Fibroblast of skin of back (primary cell): ENCODE data around the gene WDR82.

Source experiments
- DNase-seq: peaks from one replicate; pipeline ENCODE4 v3.0.0-alpha.2; 2013

WDR82 gene

GRCh38 chr3:52306978-52307377 lies 28.5 kb upstream of the WDR82 start:
- no peak for DNase-seq

DNA sequence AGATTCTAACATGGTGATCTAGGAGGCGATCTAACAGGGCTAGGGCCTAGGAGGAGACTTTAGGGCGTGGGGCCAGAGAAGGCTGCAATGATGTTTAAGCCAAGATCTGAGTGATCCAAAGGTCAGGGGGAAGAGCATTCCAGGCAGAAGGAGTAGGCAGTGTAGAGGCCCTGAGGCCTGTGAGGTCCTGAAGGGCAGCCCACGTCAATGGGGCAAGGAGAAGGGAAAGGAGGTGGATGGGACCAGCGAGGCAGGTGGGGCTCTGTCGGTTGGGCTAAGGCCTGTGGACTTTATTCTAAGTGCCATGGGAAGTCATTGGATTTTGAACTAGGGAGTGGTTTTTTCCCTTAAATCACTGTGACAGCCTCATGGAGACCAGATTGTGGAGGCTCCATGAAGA lies 27.5 kb upstream of the WDR82 start:
- DNase-seq = no peak

GRCh38 chr3:52303811-52304210 lies 25.4 kb upstream of the WDR82 start:
- DNase-seq = no peak

DNA sequence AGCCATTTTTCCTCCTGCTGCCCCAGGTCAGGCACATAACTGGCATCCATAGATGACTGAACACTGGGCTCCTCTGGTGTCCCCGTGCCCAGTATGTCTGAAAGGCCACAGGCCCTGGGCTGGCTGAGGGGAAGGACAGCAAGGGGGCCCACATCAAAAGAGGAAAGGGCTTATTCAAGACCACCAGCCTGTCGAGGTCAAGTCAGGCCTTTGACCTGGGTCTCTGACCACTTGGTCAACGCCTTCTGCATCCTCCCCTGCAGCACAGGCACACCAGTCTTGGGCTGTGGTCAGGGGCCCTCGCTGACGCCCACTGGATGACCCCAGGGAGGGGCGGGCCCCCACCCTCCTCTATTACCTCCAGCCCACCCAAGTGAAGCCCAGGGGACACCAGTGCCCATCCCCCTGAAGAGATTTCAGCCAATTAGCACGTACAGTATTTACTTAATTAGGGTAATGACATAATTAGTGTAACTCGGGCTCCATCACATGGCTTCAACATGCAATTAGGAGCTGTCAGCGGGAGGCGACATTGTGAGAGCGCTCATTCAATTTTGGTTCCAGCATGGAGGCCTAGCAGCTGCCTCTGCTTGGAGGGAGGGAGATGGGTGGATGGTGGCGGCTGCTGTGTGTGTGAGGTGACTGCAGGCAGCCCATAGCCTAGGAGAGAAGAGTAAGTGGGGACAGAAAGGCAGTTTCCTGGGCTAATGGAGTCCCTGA lies 24.1 kb upstream of the WDR82 start:
- no peak for DNase-seq

- peak; percentile 36 for DNase-seq
These were observed 21.6 kb upstream of the WDR82 start for GRCh38 chr3:52299879-52300611.

DNA sequence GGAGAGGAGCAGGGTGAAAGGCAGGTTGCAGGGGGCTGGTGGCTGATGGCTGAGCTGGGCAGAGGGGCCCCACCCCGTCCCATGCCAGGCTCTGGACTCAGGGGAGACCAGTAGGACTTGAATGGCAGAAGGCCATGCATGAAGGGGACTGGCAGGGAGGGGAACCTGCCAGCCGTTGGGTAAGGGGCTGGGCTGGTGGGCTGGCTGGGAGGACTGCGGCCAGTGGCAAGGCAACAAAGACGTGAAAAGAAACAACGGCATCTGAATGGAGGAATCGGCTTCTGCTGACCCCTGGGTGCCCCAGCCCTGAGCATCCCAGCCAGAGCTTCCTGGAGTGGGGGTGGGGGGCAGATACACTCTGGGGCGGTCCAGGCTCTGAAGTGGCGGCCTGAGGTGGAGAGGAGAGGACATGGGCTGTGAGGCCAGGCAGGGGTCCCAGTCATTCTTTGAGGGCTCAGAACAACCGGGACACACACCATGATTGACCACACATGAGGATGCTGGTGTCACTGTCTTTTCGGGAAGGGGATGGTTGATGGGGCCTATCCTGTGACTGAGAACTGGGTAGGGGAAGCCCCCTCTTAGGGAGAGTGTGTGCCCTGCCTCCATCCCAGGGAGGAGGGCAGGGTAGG lies 20.9 kb upstream of the WDR82 start:
- DNase-seq = no peak

- no peak for DNase-seq
These were observed 20.0 kb upstream of the WDR82 start for GRCh38 chr3:52298149-52299098.

GRCh38 chr3:52297242-52298148 lies 19.0 kb upstream of the WDR82 start:
- no peak for DNase-seq

- DNase-seq = no peak
These were observed 17.3 kb upstream of the WDR82 start for GRCh38 chr3:52295671-52296208.

DNA sequence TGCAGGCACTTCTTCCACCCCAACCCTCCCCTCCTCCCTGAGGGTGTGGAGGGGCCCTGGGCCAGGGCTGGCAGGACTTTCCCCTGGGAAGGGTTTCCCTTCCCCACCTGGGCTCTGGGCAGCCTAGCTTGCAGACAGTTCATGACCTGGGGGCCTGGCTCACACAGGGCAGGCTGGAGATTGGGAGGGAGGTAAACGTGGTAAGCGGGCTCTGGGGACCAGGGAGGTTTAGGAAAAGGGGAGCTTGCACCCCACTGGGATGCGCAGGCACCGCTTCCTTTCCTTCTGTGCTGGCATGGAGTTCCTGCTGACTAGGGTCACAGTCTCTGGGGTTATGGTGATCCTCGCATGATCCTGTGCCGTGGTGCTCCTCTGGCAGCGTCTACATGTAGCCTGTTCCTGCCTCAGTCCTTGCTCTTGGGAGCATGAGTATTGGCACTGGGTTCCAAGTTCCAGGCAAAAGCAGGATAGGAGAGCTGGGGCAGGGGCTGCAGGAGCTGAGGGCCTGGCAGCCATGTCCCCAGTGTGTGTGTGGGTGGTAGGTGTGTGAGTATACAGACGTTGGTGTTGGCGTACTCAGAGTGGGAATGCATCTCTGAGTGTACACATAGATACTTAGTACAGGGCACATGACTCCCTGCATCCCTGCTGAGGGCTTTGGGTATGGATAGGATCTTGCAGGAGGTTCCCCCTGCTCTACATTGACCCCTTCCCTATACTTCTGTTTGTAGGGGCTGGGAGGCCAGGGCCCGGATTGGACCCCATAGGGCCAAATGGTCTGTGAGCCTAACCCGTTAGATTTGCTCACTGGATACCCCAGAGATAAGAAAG lies 16.1 kb upstream of the WDR82 start:
- DNase-seq = no peak

DNA sequence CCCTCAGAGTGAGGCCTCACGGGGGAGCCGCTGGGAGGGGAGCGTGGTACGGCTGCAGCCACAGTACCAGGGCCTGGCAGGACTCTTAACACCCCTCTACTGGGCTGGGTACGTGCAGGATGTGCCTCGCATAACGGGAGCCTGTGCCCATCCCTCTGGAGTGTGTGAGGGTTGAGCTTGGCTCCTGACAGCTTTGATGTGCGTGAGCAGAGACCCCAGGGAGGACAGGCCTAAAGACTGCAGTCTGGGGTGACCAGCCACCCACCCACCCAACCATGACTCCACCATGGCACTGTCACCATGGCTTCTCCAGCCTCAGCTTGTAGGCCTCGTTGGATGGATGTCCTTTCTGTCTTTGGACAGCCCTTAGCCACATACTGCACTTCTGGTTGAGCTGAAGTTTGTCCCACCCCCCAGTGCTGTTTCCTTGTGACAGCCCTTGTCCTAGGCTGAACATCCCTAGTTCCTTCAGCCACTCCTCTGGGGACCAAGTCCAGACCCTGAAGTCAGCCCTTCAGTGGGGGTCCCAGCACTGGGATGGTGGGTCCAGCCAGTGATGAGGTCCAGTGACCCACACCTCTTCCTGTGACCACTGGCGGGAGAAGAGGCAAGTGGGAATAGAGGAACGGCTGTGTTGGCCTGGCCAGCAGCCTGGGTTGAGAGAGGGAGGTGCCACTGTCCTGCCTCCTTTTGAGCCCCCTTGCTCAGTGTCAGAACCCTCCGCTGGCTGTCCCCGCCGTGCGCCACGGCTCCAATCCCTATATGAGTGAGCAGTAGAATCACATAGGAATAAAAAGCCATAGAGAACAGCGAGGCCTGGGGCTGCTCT lies 15.3 kb upstream of the WDR82 start:
- no peak for DNase-seq

DNA sequence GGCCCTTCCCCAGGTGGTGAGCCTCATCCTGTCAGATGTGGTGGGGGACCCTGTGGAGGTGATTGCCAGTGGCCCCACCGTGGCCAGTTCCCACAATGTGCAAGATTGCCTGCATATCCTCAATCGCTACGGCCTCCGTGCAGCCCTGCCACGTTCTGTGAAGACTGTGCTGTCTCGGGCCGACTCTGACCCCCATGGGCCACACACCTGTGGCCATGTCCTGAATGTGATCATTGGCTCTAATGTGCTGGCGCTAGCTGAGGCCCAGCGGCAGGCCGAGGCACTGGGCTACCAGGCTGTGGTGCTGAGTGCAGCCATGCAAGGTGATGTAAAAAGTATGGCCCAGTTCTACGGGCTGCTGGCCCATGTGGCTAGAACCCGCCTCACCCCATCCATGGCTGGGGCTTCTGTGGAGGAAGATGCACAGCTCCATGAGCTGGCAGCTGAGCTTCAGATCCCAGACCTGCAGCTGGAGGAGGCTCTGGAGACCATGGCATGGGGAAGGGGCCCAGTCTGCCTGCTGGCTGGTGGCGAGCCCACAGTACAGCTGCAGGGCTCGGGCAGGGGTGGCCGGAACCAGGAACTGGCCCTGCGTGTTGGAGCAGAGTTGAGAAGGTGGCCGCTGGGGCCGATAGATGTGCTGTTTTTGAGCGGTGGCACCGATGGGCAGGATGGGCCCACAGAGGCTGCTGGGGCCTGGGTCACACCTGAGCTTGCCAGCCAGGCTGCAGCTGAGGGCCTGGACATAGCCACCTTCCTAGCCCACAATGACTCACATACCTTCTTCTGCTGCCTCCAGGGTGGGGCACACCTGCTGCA lies 14.0 kb upstream of the WDR82 start:
- DNase-seq = no peak

- no peak for DNase-seq
These were observed 13.2 kb upstream of the WDR82 start for GRCh38 chr3:52291508-52292181.

- DNase-seq = no peak
These were observed 12.4 kb upstream of the WDR82 start for GRCh38 chr3:52290596-52291507.

DNA sequence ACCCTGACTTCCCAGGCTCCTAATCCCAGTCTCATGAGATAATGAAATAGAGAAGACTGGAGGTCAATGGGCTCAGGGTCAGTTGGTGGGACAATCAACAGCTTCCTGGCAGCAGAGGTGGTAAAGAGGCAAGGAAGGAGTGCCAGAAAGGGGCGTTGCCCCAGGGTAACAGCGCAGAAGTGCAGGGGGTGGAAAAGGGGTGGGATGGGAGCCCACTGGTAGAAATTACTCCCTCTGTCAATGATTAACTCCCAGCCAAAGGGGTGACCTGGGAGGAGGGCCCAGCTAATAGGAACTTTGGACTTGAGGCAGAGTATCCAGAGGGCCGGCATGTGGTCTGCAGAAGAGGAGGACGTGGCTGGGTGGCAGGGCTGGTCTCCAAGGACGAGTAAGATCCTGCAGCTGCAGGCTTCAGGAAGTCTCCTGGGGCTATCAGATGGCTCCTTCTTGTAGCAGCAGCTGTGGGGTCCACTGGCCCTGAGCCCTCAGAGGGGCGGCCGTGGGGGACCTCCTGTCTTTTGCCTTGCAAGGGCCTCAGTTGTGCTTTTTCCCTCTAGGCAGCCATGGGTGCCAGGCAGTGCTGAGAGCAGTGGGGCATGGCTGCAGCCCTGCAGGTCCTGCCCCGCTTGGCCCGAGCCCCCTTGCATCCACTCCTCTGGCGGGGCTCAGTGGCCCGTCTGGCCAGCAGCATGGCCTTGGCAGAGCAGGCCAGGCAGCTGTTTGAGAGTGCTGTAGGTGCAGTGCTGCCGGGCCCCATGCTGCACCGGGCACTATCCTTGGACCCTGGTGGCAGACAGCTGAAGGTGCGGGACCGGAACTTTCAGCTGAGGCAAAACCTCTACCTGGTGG lies 11.5 kb upstream of the WDR82 start:
- no peak for DNase-seq

DNA sequence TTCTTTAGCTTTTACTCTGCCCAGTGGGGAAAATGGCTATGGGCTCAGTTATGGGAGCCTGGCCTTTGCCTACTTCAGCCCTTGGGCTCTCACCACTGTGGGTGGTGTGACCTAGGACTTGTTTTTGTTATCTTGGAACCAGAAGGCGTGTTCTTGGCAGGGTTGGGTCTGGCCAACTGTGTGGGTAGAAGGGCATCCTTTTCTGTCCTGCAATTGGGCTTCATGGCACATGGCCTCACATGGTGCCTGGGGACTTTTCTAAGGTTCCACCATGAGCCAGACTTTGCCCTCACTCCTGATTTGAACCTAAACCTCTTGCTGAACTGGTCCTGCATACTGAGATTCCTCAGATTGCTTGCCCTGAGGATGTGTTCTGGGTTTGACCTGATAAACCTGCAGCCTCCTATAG lies 10.9 kb upstream of the WDR82 start:
- no peak for DNase-seq
